HG03060 (cell line): ENCODE measurements around the gene TAB3.
"Not testable (repeated sequence)": the region's sequence is repeated elsewhere in the genome, so short reads cannot be mapped to it uniquely, and the experiment has no call there.

ENCODE experiments used
- ATAC-seq: cut with Tn5 transposase; IDR thresholded peaks from one replicate; pipeline ENCODE4 v1.9.1; 2021; ENCODE audit warnings: low read depth, moderate number of reproducible peaks; ENCODE audit not compliant: unreplicated experiment

TAB3 gene

GRCh38 chrX:30822068-30822681, 66.9 kb downstream of the TAB3 start:
- ATAC-seq, result peak; percentile 64

DNA sequence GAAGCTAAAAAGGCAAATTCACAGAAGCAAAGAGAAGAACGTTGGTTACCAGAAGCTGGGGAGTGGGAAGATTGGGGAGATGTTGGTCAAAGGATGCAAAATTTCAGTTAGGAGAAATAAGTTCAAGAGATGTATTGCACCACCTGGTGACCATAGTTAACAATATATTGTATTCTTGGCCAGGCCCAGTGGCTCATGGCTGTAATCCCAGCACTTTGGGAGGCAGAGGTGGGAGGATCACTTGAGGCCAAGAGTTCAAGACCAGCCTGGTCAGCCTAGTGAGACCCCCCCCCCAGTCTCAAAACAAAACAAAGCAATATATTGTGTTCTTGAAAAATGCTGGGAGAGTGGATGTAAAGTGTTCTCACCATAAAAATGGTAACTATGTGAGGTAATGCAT, 67.9 kb downstream of the TAB3 start:
- no peak for ATAC-seq

DNA sequence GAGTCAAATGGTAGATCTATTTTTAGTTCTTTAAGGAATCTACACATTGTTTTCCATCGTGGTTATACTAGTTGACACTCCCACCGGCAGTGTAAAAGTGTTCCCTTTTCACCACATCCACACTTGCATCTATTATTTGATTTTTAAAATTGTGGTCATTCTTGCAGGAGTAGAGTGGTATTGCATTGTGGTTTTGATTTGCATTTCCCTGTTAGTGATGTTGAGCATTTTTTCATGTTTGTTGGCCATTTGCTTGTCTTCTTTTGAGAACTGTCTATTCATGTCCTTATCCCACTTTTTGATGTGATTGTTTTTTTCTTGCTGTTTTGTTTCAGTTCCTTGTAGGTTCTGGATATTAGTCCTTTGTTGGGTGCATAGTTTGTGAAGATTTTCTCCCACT, 70.0 kb downstream of the TAB3 start:
- no peak for ATAC-seq

- ATAC-seq, result no peak
These were observed 73.0 kb downstream of the TAB3 start for GRCh38 chrX:30816079-30816478.

GRCh38 chrX:30814978-30815377, 74.1 kb downstream of the TAB3 start:
- no peak for ATAC-seq

DNA sequence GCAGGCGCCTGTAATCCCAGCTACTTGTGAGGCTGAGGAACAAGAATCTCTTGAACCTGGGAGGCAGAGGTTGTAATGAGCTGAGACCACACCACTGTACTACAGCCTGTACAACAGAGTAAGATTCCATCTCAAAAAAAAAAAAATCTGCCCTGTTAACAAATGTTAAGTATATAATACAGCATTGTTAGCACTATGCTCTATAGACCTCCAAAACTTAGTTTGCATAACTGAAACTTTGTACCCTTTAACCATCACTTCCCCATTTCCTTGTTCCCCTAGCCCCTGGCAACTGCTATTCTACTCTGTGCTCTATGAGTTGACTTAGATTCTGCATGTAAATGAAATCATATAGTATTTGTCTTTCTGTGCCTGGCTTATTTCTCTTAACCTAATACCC, 76.7 kb downstream of the TAB3 start:
- peak; percentile 100 for ATAC-seq

- ATAC-seq, result no peak
These were observed 82.8 kb downstream of the TAB3 start for GRCh38 chrX:30806187-30806728.

DNA sequence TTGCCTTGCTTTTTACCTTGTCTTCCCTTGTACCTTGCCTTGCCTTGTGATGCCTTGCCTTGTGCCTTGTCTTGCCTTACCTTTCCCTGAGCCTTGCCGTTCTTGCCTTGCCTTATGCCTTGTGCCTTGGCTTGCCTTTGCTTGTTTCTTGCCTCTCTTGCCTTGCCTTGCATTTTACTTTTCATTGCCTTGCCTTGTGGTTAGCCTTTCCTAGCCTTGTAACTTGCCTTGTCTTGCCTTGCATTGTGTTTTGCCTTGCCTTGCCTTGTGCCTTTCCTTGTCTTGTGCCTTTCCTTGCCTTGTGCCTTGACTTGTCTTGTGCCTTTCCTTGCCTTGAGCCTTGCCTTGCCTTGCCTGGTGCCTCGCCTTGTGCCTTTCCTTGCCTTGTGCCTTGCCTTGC, 84.6 kb downstream of the TAB3 start:
- ATAC-seq, result no peak

GRCh38 chrX:30800901-30801300, 88.2 kb downstream of the TAB3 start:
- ATAC-seq, result no peak

GRCh38 chrX:30799327-30799726, 89.7 kb downstream of the TAB3 start:
- ATAC-seq, result no peak

GRCh38 chrX:30798810-30799209, 90.2 kb downstream of the TAB3 start:
- no peak for ATAC-seq

- not testable (repeated sequence) for ATAC-seq
These were observed 91.8 kb downstream of the TAB3 start for GRCh38 chrX:30797301-30797700.

- no peak for ATAC-seq
These were observed 92.8 kb downstream of the TAB3 start for GRCh38 chrX:30795981-30796958.

DNA sequence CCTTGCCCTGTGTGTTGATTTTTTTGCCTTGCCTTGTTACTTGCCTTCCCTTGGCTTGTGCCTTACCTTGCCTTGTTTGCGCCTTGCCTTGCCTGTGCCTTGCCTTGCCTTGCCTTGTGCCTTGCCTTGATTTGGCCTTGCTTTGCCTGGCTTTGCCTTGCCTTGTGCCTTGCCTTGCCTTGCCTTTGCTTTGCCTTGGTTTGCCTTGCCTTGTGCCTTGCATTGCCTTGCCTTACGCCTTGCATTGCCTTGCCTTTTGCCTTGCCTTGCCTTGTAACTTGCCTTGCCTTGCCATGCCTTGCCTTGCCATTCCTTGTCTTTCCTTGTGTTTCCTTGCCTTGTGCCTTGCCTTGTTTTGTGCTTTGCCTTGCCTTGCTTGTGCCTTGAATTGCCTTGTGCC, 94.6 kb downstream of the TAB3 start:
- no peak for ATAC-seq

DNA sequence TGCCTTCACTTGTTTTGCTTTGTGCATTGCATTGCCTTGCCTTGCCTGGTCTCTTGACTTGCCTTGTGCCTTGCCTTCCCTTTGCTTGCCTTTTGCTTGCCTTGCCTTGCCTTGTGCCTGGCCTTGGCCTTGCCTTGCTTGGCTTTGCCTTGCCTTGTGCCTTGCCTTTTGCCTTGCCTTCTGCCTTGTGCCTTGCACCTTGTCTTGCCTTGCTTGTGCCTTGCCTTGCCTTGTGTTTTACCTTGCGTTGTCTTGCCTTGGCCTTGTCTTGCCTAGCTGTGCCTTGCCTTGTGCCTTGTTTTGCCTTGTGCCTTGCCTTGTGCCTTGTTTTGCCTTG, 95.3 kb downstream of the TAB3 start:
- ATAC-seq, result no peak

GRCh38 chrX:30793075-30793766, 95.8 kb downstream of the TAB3 start:
- ATAC-seq, result no peak

DNA sequence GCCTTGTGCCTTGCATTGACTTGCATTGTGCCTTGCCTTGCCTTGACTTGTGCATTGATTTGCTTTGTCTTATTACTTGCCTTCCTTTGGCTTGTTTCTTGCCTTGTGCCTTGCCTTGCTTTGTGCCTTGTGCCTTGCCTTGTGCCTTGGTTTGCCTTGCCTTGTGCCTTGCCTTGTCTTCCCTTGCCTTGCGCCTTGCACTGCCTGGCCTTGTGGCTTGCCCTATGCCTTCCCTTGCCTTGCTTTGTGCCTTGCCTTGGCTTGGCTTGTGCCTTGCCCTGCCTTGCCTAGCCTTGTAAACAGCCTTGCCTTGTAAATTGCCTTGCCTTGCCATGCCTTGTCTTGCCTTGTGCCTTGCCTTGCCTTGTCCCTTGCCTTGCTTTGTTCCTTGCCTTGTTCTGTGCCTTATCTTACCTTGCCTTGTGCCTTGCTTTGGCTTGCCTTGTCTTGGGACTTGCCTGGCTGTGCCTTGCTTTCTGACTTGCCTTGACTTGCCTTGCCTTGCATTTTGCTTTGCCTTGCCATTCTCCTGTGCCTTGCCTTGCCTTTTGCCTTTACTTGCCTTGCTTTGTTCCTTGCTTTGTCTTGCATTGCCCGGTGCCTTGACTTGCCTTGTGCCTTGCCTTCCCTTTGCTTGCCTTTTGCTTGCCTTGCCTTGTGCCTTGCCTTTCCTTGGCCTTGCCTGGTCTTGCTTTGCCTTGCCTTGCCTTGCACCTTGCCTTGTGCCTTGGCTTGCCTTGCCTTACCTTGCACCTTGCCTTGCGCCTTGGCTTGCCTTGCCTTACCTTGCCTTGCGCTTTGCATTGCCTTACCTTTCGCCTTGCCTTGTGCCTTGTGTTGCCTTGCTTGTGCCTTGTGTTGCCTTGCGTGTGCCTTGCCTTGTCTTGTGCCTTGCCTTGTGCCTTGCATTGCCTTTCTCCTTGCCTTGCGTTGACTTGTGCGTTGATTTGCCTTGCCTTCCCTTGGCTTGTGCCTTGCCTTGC, 97.5 kb downstream of the TAB3 start:
- no peak for ATAC-seq

DNA sequence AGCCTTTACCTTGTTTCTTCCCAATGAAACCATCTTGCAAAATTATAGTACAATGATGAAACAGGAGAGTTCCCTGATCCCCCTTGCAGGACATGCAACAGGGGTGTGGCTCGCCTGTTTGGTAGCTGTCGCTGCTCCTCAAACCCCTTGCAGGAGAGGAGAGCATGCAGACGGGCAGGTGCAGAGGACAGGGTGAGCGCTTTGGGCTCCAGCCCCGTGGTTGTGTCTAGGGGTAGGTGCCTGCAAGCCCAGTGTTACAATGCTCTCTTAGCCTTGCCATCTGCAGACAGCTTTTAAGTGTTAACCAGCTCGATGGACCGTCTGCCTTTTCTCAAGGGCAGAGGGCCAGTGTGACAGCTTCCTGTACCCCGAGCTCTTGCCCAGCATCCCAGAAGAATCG, 102.0 kb downstream of the TAB3 start:
- no peak for ATAC-seq

GRCh38 chrX:30786374-30786773, 102.7 kb downstream of the TAB3 start:
- ATAC-seq, result no peak
